ENCODE results near the gene U2AF1L4. TPM values are rescaled to one million over a fixed set of nuclear protein-coding genes. Genes with fewer than 3 reads are reported as not detected.
A peak's percentile ranks its signal among the peaks of the same experiment; 100 is the strongest.
"Not testable (repeated sequence)": the region's sequence is repeated elsewhere in the genome, so short reads cannot be mapped to it uniquely, and the experiment has no call there.

Gene U2AF1L4
- polyA plus RNA-seq, 3 donors = 15.2 to 20.9 (median 17.2) TPM

GRCh38 chr19:35729021-35729420 lies 16.2 kb downstream of the U2AF1L4 start:
- no peak for DNase-seq (ENCODE audit: low read depth in 3 of 3, low spot score in 2 of 3)

GRCh38 chr19:35727956-35728706 lies 17.1 kb downstream of the U2AF1L4 start:
- DNase-seq (ENCODE audit: low read depth in 3 of 3, low spot score in 2 of 3) = no peak

GRCh38 chr19:35727053-35727955 lies 17.9 kb downstream of the U2AF1L4 start:
- no peak for DNase-seq (ENCODE audit: low read depth in 3 of 3, low spot score in 2 of 3)

- DNase-seq (ENCODE audit: low read depth in 3 of 3, low spot score in 2 of 3) = no peak
Observed at GRCh38 chr19:35725216-35725861, 19.9 kb downstream of the U2AF1L4 start.

- no peak for DNase-seq (ENCODE audit: low read depth in 3 of 3, low spot score in 2 of 3)
Observed at GRCh38 chr19:35724560-35724959, 20.7 kb downstream of the U2AF1L4 start.

- not testable (repeated sequence) for DNase-seq (ENCODE audit: low read depth in 3 of 3, low spot score in 2 of 3)
Observed at GRCh38 chr19:35724132-35724531, 21.1 kb downstream of the U2AF1L4 start.

GRCh38 chr19:35723671-35724070 lies 21.5 kb downstream of the U2AF1L4 start:
- no peak for DNase-seq (ENCODE audit: low read depth in 3 of 3, low spot score in 2 of 3)

GRCh38 chr19:35722897-35723296 lies 22.3 kb downstream of the U2AF1L4 start:
- no peak for DNase-seq (ENCODE audit: low read depth in 3 of 3, low spot score in 2 of 3)

- no peak for DNase-seq (ENCODE audit: low read depth in 3 of 3, low spot score in 2 of 3)
Observed at GRCh38 chr19:35722461-35722860, 22.8 kb downstream of the U2AF1L4 start.

GRCh38 chr19:35721374-35721773 lies 23.8 kb downstream of the U2AF1L4 start:
- no peak for DNase-seq (ENCODE audit: low read depth in 3 of 3, low spot score in 2 of 3)

GRCh38 chr19:35720648-35721047 lies 24.6 kb downstream of the U2AF1L4 start:
- DNase-seq (ENCODE audit: low read depth in 3 of 3, low spot score in 2 of 3) = no peak

GRCh38 chr19:35720163-35720524 lies 25.1 kb downstream of the U2AF1L4 start:
- DNase-seq (ENCODE audit: low read depth in 3 of 3, low spot score in 2 of 3) = no peak

- no peak for DNase-seq (ENCODE audit: low read depth in 3 of 3, low spot score in 2 of 3)
Observed at GRCh38 chr19:35719402-35720162, 25.6 kb downstream of the U2AF1L4 start.

GRCh38 chr19:35718345-35719041 lies 26.7 kb downstream of the U2AF1L4 start:
- no peak for DNase-seq (ENCODE audit: low read depth in 3 of 3, low spot score in 2 of 3)

- peak in 1 of 3 donors; percentile 90 for DNase-seq (ENCODE audit: low read depth in 3 of 3, low spot score in 2 of 3)
Observed at GRCh38 chr19:35717665-35718344, 27.4 kb downstream of the U2AF1L4 start, which contains the start of gene KMT2B. Gene KMT2B, plus strand, starts transcription at chr19:35718003. Its CDS starts 16 bp downstream, at chr19:35718019.

- DNase-seq (ENCODE audit: low read depth in 3 of 3, low spot score in 2 of 3) = peak; percentile 79 to 85 (median 79)
Observed at GRCh38 chr19:35716801-35717664, 28.2 kb downstream of the U2AF1L4 start.

GRCh38 chr19:35715981-35716800 lies 29.0 kb downstream of the U2AF1L4 start:
- no peak for DNase-seq (ENCODE audit: low read depth in 3 of 3, low spot score in 2 of 3)
